Measurements from ENCODE around the gene RASD1. TPM values are rescaled to one million over a fixed set of nuclear protein-coding genes. Genes with fewer than 3 reads are reported as not detected.

Gene RASD1
- total RNA-seq, 4 donors from 2014 or later = 166 to 250 (median 231) TPM

DNA sequence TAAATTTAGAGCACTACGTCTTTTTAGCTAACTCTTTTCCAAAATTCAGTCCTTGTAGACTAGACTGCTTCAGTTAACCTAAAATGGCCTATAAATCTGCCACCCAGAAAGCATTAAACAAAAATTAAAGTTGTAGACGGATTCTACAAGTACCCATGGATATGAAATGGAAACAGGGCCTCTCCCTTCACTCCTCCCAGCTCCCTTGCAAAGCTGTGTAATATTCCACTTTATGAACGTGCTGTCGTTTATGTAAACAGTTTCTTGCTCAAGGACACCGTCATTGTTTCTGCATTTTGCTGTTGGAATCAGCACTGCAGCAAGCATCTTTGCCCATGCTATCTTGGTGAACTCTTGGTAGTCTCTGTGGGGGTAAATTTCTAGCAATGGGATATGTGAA is 14.3 kb downstream of the RASD1 start:
- TF ChIP-seq, protein P1, sequence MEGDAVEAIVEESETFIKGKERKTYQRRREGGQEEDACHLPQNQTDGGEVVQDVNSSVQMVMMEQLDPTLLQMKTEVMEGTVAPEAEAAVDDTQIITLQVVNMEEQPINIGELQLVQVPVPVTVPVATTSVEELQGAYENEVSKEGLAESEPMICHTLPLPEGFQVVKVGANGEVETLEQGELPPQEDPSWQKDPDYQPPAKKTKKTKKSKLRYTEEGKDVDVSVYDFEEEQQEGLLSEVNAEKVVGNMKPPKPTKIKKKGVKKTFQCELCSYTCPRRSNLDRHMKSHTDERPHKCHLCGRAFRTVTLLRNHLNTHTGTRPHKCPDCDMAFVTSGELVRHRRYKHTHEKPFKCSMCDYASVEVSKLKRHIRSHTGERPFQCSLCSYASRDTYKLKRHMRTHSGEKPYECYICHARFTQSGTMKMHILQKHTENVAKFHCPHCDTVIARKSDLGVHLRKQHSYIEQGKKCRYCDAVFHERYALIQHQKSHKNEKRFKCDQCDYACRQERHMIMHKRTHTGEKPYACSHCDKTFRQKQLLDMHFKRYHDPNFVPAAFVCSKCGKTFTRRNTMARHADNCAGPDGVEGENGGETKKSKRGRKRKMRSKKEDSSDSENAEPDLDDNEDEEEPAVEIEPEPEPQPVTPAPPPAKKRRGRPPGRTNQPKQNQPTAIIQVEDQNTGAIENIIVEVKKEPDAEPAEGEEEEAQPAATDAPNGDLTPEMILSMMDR (IDR thresholded peaks at IDR 0.05) = no peak
- TF ChIP-seq EP300 (IDR thresholded peaks at IDR 0.05) (no peak), POLR2A (IDR thresholded peaks at IDR 0.05) (no peak)
- H3K36me3 ChIP-seq = peaks cover 0 to 34% (median 2%) of the 10 kb centered on the region in 3 donors
- no peak overlapping the region for H3K4me3 ChIP-seq
- H3K27me3 ChIP-seq = no peaks in the 10 kb centered on the region
- no peak for DNase-seq (ENCODE audit: low spot score in 2 of 2)
- H3K4me1 ChIP-seq = peaks cover 0 to 43% (median 19%) of the 10 kb centered on the region in 4 donors
- H3K9me3 ChIP-seq = no peaks in the 10 kb centered on the region
- WGBS, 2 donors = 69 to 80% methylated on average over 5 of the region's 5 CpGs
- no peak overlapping the region for H3K27ac ChIP-seq

DNA sequence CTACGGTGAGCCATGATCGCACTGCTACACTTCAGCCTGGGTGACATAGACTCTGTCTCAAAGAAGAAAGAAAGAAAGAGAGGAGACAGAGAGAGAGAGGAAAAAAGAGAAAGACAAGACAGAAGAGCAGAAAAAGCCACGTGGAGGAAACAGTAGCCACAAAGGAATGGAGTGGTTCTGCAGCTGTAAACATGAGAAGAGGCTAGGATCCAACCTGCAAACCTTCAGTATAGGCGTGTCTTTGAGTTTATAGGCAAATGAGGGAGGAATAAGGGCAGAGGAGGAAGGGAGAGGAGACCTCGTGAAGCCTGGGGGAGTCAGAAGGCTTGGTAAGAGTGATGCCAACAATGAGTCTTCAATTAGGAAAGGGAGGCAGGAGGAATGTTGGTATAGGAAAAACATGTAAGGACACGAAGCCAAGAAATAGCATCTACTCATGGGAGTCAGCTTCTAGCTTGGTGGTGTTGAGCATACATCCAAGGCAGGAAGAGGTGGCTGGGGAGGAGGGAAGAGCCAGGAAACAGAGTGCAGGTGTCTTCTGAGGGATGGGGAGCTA is 15.5 kb downstream of the RASD1 start:
- H3K9me3 ChIP-seq = no peaks in the 10 kb centered on the region
- peaks cover 0 to 29% (median 2%) of the 10 kb centered on the region in 3 donors for H3K36me3 ChIP-seq
- no peaks in the 10 kb centered on the region for H3K27me3 ChIP-seq
- no peak for DNase-seq (ENCODE audit: low spot score in 2 of 2)
- TF ChIP-seq EP300 (IDR thresholded peaks at IDR 0.05) = no peak
- WGBS, 2 donors = 76 to 81% methylated on average over 6 of the region's 6 CpGs
- H3K4me1 ChIP-seq = peaks cover 0 to 43% (median 19%) of the 10 kb centered on the region in 4 donors
- H3K27ac ChIP-seq = no peak overlapping the region
- H3K4me3 ChIP-seq = no peak overlapping the region

DNA sequence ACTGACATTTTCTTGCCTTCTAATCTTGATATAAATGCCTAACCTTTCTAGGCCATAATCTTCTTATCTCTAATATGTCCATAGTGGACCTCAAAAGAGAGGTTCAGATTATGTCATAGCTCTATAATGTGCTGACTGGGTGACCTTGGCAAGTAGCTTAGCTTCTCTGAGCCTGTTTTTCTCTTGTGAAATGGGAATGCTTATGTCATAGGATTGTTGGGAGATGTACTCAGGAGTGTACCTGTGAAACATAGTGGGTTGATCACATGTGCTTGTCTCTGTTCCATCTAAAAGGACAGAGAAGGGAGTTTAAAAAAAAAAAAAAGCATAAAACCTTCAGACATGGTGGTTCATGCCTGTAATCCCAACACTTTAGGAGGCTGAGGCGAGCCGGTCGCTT is 17.0 kb downstream of the RASD1 start:
- Histone ChIP-seq H3K9me3 (no peaks in the 10 kb centered on the region), H3K27ac (no peak overlapping the region), H3K4me3 (no peak overlapping the region), H3K36me3 (peaks cover 0 to 14% (median 0%) of the 10 kb centered on the region in 3 donors), H3K27me3 (no peaks in the 10 kb centered on the region), H3K4me1 (peaks cover 0 to 43% (median 19%) of the 10 kb centered on the region in 4 donors)
- TF ChIP-seq EP300 (IDR thresholded peaks at IDR 0.05) (no peak), POLR2A (IDR thresholded peaks at IDR 0.05) (no peak)
- TF ChIP-seq, protein P1 (IDR thresholded peaks at IDR 0.05) = no peak
- DNase-seq (ENCODE audit: low spot score in 2 of 2) = no peak
- 94 to 97% methylated on average over 3 of the region's 3 CpGs for WGBS, 2 donors

DNA sequence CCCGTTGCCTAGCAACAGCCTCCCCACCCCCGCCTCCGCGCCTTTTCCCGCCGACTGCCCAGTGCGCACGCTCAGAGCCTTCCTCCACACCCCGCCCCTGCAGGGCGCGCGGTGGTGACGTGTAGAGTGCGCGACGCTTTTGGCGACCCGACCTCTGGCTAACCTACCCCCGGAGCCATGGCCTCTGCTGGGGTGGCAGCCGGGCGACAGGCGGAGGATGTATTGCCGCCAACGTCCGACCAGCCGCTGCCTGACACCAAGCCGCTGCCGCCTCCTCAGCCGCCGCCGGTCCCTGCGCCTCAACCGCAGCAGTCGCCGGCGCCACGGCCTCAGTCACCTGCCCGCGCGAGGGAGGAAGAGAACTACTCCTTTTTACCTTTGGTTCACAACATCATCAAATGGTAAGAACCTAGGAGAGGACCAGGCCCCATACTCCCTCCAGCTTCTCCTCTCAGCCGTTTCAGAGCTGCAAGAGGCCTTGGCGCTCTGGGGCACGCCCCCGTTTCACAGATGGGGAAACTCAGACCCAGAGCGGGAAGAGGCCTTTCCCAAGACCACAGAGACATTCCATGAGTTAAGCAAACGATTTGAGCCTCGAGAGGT is 19.2 kb downstream of the RASD1 start, which contains the start of gene MED9:
TSS of gene MED9 (plus strand) at position 136 of the 603 bp plus-strand sequence. CDS start at position 178, 42 bp downstream.
- TF ChIP-seq POLR2A (IDR thresholded peaks at IDR 0.05) (peak in 1 of 2 donors; percentile 48), EP300 (IDR thresholded peaks at IDR 0.05) (peak; percentile 75 to 93)
- TF ChIP-seq, protein P1 (IDR thresholded peaks at IDR 0.05) = peak in 2 of 5 experiments; percentile 29 to 31
- Histone ChIP-seq H3K27ac (peak within 1 kb of the TSS; percentile 58 to 93 (median 92)), H3K36me3 (peaks cover 0 to 14% (median 0%) of the 10 kb centered on the region in 3 donors), H3K27me3 (no peaks in the 10 kb centered on the region), H3K4me3 (peak within 1 kb of the TSS; percentile 61 to 95 (median 80)), H3K9me3 (no peaks in the 10 kb centered on the region), H3K4me1 (peaks cover 0 to 40% (median 19%) of the 10 kb centered on the region in 4 donors)
- WGBS, 2 donors = 1% methylated on average over 26 to 41 of the region's 47 CpGs
- DNase-seq (ENCODE audit: low spot score in 2 of 2) = peak; percentile 85 to 89

DNA sequence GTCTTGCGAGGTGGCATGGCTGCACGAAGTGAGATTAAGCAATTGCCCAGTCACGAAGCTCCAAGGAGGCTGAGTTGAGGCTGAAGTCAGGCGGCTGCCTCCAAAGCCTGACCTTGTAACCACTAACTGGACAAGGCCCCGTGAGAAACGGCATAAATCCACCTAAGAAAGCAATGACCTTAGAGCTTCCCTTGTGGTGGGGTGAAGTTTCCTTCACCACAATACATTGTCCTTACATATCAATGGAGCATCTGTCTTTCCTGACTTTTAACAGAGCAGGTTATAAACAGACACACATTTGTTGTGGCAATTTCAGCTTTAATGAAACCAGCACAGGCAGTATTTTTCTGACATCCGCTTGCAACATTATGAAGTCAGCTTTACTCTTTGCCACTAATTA is 21.9 kb downstream of the RASD1 start:
- WGBS, 2 donors = 36 to 38% methylated on average over 7 of the region's 7 CpGs

DNA sequence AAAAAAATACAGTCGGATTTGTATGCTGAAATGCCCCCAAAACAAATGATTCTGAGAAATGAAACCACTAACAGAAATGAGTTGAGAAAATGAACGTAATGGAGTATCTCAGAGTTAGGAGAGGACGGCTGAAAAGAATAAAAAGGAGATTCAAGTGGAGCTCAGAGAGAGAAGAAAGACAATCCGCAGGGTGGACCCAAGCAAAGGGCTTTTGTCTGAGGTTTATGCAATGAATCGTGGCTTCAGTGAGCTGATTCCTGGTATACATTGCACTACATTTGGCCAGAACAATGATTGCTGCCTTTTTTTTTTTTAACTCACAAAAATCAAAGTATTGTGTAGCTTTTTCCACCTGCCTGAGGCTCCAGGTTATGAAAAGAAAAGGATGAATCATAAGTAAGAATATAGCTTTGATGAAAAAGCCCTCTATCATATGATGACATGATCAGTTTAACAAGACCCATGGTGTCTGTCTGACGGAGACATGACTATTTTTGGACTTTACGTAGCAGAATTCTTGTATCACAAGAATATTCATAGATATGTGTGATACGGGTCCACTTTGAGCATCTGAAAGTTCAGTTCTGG is 23.8 kb downstream of the RASD1 start:
- Histone ChIP-seq H3K27ac (peak overlapping the region in 2 of 4 donors; percentile 42 to 54), H3K4me3 (no peak overlapping the region), H3K4me1 (peaks cover 0 to 2% (median 1%) of the 10 kb centered on the region in 4 donors), H3K27me3 (no peaks in the 10 kb centered on the region), H3K36me3 (no peaks in the 10 kb centered on the region), H3K9me3 (no peaks in the 10 kb centered on the region)
- no peak for TF ChIP-seq EP300 (IDR thresholded peaks at IDR 0.05)
- TF ChIP-seq, protein P1 (IDR thresholded peaks at IDR 0.05) = no peak
- no peak for TF ChIP-seq POLR2A (IDR thresholded peaks at IDR 0.05)
- 34 to 40% methylated on average over 8 of the region's 8 CpGs for WGBS, 2 donors
- DNase-seq (ENCODE audit: low spot score in 2 of 2) = no peak

More for the DNA sequence above, 21.9 kb downstream of the RASD1 start:
- H3K4me1 ChIP-seq = peaks cover 0 to 20% (median 19%) of the 10 kb centered on the region in 4 donors
- no peak overlapping the region for H3K27ac ChIP-seq
- no peaks in the 10 kb centered on the region for H3K36me3 ChIP-seq
- DNase-seq (ENCODE audit: low spot score in 2 of 2) = no peak
- no peaks in the 10 kb centered on the region for H3K9me3 ChIP-seq
- no peak overlapping the region for H3K4me3 ChIP-seq
- no peaks in the 10 kb centered on the region for H3K27me3 ChIP-seq
- TF ChIP-seq POLR2A (IDR thresholded peaks at IDR 0.05) (no peak), EP300 (IDR thresholded peaks at IDR 0.05) (no peak)
